Brain microvascular endothelial cell (primary cell): ENCODE results near the gene RASSF3.

Experiments used
- DNase-seq: peaks from one replicate; pipeline ENCODE4 v3.0.0-alpha.2; 2020
- H3K27ac ChIP-seq: fragments of 250-450 bp; sonication (Bioruptor Pico); 2 replicates; pipeline ENCODE4 v1.5.1; 2020; ENCODE audit warnings: mild to moderate bottlenecking, moderate library complexity
- H3K27me3 ChIP-seq: fragments of 250-450 bp; sonication (Bioruptor Pico); replicated peaks from 2 replicates; pipeline ENCODE4 v1.5.1; 2020; ENCODE audit warnings: mild to moderate bottlenecking
- H3K36me3 ChIP-seq: fragments of 250-450 bp; sonication (Bioruptor Pico); replicated peaks from 2 replicates; pipeline ENCODE4 v1.5.1; 2020; ENCODE audit warnings: mild to moderate bottlenecking
- H3K4me3 ChIP-seq: 2 replicates; pipeline ENCODE4 v1.5.1; 2011; ENCODE audit warnings: low read depth, mild to moderate bottlenecking, control low read depth, low read length, moderate library complexity
- in situ Hi-C: cut with HindIII; loops from 2 replicates; pipeline ENCODE4 v1.10.0; 2017; ENCODE audit warnings: low sequenced_read_pairs, low pct_ligation_motif_present
- TF ChIP-seq, protein P1 (sequence below): IDR thresholded peaks from 2 replicates; pipeline ENCODE4 v1.5.1; 2011; ENCODE audit warnings: low read depth, mild to moderate bottlenecking, moderate library complexity, low read length, control low read depth, inconsistent platforms; ENCODE audit errors: missing control alignments

The RASSF3 gene

DNA sequence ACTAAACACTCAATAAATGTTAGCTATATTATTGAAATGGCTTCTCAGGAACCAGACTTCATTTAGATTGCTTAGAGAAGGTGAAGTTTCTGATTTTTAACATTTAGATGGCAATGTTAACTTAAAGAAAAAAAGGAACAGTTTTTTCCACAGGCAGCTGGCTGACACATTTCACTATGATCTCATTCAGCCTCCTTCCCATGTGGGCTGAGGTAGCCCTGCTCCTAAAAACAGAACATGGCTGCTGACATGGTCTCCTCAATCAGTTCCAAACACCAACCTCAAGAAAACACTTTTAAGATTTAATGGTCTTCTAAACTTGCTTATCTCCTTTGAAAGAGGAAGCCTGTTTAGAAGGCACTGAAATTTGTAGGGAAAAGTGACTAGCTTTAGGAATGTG lies 125.1 kb downstream of the RASSF3 start:
- DNase-seq: no peak
- Histone ChIP-seq H3K27ac (no peak overlapping the region), H3K27me3 (no peaks in the 10 kb centered on the region), H3K36me3 (peaks cover 16% of the 10 kb centered on the region), H3K4me3 (no peak overlapping the region)
- TF ChIP-seq, protein P1, sequence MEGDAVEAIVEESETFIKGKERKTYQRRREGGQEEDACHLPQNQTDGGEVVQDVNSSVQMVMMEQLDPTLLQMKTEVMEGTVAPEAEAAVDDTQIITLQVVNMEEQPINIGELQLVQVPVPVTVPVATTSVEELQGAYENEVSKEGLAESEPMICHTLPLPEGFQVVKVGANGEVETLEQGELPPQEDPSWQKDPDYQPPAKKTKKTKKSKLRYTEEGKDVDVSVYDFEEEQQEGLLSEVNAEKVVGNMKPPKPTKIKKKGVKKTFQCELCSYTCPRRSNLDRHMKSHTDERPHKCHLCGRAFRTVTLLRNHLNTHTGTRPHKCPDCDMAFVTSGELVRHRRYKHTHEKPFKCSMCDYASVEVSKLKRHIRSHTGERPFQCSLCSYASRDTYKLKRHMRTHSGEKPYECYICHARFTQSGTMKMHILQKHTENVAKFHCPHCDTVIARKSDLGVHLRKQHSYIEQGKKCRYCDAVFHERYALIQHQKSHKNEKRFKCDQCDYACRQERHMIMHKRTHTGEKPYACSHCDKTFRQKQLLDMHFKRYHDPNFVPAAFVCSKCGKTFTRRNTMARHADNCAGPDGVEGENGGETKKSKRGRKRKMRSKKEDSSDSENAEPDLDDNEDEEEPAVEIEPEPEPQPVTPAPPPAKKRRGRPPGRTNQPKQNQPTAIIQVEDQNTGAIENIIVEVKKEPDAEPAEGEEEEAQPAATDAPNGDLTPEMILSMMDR: no peak
- in situ Hi-C loops: no loop called here

DNA sequence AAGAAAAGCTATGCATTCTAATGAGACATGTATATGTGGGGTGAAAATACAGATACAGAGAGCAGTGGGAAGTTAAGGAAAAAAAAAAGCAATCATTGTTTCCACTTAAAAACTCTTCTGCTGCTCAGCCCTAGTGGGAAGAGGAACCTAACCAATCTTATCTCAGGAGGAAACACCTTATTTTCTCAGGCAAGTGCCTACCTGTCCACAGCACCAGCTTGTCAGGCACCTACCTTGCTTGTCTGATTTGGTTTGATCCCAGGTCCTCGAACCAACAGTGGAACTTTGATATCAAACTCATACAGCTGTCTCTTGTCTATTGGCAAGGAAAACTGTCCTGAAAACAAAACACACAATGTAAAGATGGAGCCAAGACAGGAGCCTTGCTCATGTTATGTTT lies 126.5 kb downstream of the RASSF3 start:
- DNase-seq: no peak
- no peak overlapping the region for H3K27ac ChIP-seq
- TF ChIP-seq, protein P1: no peak

DNA sequence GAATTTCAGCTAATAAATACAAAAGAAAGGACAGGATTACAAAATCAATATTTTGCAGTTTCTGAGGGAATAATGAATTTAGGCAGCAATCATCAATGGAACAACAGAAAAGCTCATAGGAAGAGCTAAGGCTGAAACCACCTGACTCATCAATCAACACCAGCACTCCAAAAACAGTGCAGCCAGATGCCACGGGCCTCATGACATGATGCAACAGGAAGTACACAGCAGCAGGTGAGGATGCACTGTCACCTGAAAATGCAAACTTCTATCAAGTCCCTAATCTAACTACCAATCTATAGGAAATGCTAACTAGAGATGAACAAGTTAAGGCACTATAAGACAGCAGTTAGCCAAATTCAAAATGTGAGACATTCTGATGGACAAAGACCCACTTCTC lies 127.2 kb downstream of the RASSF3 start:
- no peak overlapping the region for H3K4me3 ChIP-seq
- in situ Hi-C loops: no loop called here
- TF ChIP-seq, protein P1: no peak
- no peak overlapping the region for H3K27ac ChIP-seq
- H3K36me3 ChIP-seq: peaks cover 18% of the 10 kb centered on the region
- H3K27me3 ChIP-seq: no peaks in the 10 kb centered on the region
- no peak for DNase-seq

More for the DNA sequence above, 126.5 kb downstream of the RASSF3 start:
- in situ Hi-C loops: no loop called here
- Histone ChIP-seq H3K4me3 (no peak overlapping the region), H3K36me3 (peaks cover 16% of the 10 kb centered on the region), H3K27me3 (no peaks in the 10 kb centered on the region)

DNA sequence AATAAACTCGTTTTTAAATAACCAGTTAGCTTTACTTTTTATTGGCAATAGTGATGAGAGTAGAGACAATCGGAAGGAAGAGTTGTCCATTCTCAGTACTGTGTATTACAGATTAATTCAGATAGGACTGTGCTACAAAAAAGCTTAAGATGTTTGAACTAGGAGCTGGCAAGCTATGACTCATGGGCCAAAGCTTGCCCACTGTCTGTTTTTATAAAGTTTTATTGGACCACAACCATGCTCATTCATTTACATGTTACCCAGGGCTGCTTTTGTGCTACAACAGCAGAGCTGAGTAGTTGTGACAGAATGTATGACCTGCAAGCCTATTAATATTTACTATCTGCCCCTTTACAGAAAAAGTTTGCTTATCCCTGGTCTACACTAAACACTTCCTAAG lies 129.5 kb downstream of the RASSF3 start:
- Histone ChIP-seq H3K4me3 (no peak overlapping the region), H3K36me3 (peaks cover 26% of the 10 kb centered on the region), H3K27ac (no peak overlapping the region), H3K27me3 (no peaks in the 10 kb centered on the region)
- TF ChIP-seq, protein P1: no peak
- peak; percentile 21 for DNase-seq
- in situ Hi-C loops: no loop called here

DNA sequence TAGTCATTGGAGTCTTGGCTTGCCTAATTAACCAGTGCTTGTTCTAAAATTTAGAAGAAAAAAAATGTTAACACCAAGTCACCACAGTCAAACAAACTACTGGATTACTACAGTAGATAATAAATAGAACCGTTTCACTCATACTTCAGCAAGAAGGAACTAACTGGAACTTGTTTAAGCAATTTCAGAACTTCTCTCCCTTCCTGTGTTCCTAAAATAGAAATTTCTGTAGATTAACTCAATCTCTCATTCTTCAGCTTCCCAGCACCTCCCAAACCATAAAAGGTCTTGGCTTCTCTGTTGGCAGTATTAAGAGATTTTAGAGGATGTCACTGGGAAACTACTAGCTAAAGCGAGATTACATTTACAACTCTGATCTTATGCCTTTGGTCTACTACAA lies 130.4 kb downstream of the RASSF3 start:
- no peak overlapping the region for H3K27ac ChIP-seq
- TF ChIP-seq, protein P1: no peak
- DNase-seq: no peak
- H3K27me3 ChIP-seq: no peaks in the 10 kb centered on the region
- H3K4me3 ChIP-seq: no peak overlapping the region
- peaks cover 26% of the 10 kb centered on the region for H3K36me3 ChIP-seq
- in situ Hi-C loops: no loop called here

DNA sequence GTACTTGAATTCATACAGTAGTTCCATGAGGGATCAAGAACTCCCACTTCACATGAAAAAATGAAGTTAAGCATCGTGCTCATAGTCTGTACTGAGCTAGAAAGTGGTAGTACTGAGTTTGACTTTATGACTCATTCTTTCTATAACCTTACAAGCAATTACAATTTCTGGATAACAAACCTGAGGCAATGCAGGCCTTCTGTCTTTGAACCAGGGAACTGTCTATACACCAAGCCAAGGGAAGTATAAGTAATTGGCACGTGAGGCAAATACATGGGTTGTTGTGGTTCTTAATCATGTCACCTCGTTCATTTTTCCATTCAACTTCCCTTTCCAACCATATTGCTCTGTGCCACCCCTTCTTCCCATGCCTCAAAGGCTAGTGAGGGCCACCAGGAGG lies 132.1 kb downstream of the RASSF3 start:
- TF ChIP-seq, protein P1: no peak
- Histone ChIP-seq H3K27ac (no peak overlapping the region), H3K27me3 (no peaks in the 10 kb centered on the region), H3K36me3 (peaks cover 26% of the 10 kb centered on the region), H3K4me3 (no peak overlapping the region)
- in situ Hi-C loops: no loop called here
- DNase-seq: no peak
